Kidney epithelial cell (primary cell): ENCODE measurements around the gene CISD1. TPM values are rescaled to one million over a fixed set of nuclear protein-coding genes. Genes with fewer than 3 reads are reported as not detected.
A peak's percentile ranks its signal among the peaks of the same experiment; 100 is the strongest.

Source experiments
- DNase-seq: peaks from one replicate; pipeline ENCODE4 v3.0.0-alpha.2; 2010; ENCODE audit warnings: low read depth
- H3K27me3 ChIP-seq: 2 replicates; pipeline ENCODE4 v1.6.0; 2011; ENCODE audit warnings: low read length; ENCODE audit not compliant: control insufficient read depth, insufficient read depth
- H3K36me3 ChIP-seq: 2 replicates; pipeline ENCODE4 v1.5.1; 2011; ENCODE audit warnings: low read length; ENCODE audit not compliant: control insufficient read depth, insufficient read depth
- H3K4me3 ChIP-seq: 2 replicates; pipeline ENCODE4 v1.5.1; 2011; ENCODE audit warnings: low read depth, mild to moderate bottlenecking, control low read depth, low read length
- total RNA-seq: library from RNA; depleted of rRNA; stranded (reverse); fragments of >200 nt; gene quantifications from 2 replicates; pipeline ENCODE4 v1.2.3, GENCODE V29; 2015
- TF ChIP-seq, protein P1 (sequence below): IDR thresholded peaks from 2 replicates; pipeline ENCODE4 v1.5.1; 2011; ENCODE audit warnings: mild to moderate bottlenecking, moderate library complexity, low read length, control low read depth, inconsistent platforms; ENCODE audit not compliant: insufficient read depth, poor library complexity, severe bottlenecking

CISD1 gene
- total RNA-seq, 1 donor from 2014 or later = 17.0 TPM

DNA sequence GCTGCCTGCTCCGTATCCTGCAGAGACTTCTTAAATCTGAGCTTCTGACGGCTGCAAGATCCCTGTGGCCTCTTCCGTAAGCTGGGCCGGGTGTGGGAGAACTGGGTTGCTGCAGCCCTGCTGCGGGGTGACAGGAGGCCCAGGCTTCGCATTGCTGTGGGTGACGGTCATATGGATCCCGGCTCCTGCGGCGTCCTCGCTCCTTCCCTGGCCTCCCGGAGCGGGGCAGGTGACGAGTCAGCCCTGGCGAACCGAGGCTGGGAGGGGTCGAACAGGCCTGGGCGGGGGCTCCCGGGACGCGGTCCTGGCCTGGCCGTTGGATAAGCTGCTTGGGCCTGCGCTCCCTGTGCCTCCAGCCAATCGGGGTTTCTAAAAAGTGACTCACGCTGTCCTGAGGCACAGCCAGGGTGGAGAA is 58.0 kb downstream of the CISD1 start:
- no peaks in the 10 kb centered on the region for H3K27me3 ChIP-seq
- H3K4me3 ChIP-seq = peak overlapping the region; percentile 16
- no peak for DNase-seq
- H3K36me3 ChIP-seq = no peaks in the 10 kb centered on the region
- TF ChIP-seq, protein P1, sequence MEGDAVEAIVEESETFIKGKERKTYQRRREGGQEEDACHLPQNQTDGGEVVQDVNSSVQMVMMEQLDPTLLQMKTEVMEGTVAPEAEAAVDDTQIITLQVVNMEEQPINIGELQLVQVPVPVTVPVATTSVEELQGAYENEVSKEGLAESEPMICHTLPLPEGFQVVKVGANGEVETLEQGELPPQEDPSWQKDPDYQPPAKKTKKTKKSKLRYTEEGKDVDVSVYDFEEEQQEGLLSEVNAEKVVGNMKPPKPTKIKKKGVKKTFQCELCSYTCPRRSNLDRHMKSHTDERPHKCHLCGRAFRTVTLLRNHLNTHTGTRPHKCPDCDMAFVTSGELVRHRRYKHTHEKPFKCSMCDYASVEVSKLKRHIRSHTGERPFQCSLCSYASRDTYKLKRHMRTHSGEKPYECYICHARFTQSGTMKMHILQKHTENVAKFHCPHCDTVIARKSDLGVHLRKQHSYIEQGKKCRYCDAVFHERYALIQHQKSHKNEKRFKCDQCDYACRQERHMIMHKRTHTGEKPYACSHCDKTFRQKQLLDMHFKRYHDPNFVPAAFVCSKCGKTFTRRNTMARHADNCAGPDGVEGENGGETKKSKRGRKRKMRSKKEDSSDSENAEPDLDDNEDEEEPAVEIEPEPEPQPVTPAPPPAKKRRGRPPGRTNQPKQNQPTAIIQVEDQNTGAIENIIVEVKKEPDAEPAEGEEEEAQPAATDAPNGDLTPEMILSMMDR = no peak

DNA sequence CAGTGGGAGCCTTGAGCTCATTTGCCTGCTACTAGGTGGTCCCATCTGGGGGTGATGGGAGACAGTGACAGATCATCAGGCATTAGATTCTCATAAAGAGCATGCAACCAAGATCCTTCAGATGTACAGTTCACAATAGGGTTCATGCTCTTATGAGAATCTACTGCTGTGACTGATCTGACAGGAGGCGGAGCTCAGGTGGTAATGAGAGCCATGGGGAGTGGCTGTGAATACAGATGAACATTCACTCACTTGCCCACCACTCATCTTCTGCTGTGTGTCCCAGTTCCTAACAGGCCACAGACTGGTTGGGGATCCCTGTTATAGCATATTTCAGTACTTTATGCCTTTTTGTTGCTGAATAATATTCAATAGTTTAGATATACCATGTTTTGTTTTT is 59.3 kb downstream of the CISD1 start:
- H3K27me3 ChIP-seq = no peaks in the 10 kb centered on the region
- TF ChIP-seq, protein P1 = no peak
- no peaks in the 10 kb centered on the region for H3K36me3 ChIP-seq
- H3K4me3 ChIP-seq = no peak overlapping the region
- DNase-seq = no peak

DNA sequence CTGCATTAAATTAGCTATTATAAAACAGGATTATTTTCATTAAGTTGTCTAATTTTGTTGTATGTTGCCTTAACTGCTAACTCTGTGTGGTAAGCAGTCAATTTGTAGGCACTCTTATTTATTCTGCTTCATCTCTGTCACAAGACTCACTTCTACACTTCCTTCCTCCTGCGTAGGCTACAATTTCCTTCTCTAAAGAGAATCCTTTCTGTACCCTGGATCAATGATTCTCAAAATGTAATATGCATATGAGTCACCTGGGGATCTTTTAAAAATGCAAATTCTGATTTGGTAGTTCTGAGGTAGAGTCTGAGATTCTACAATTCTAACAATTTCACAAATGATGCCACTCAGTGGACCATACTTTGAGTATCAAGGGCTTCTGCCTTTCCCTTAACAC is 61.5 kb downstream of the CISD1 start:
- TF ChIP-seq, protein P1 = no peak
- no peak overlapping the region for H3K4me3 ChIP-seq
- no peaks in the 10 kb centered on the region for H3K36me3 ChIP-seq
- no peaks in the 10 kb centered on the region for H3K27me3 ChIP-seq
- DNase-seq = no peak

DNA sequence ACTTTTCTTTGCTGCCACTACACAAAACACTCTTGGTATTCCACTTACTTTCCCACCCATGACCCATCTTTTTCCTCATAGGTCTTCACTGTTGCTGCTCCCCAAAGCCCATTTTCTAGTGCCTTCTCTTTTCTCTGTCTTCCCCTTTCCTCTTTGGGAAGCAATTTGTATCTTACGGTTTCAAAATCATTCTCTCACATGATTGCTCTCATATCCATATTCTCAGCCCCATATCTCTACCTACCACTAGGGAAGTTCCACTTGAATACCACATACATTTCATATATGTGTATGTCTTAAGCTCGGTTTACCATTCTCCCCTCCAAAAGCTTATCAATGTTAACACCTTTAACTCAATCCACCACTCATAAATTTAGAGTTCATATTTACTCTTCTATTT is 62.7 kb downstream of the CISD1 start:
- DNase-seq = no peak

DNA sequence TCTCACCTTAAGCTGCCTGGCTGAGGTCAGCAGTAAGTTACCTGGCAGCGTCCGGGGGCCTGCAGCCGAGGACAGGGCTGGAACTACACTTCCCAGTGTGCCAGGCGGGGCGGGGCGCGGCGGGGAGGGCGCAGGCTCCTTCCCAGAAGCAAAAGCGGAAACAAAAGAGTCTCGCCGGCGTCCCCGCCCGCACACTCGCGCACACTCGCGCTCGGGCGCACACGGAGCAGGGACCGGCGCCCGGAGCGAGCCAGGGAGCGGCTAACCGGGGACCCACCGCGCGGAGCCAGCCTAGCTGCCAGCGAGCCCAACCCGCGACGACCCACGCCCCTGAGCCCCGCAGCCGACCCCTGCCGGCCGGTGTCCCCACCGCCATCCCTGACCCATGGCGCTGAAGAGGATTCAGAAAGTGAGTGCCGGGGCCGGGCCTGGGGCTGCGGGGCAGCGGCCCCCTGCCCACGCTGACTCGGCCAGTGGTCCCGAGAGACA is 65.9 kb downstream of the CISD1 start, which contains the start of gene UBE2D1:
Gene UBE2D1 (plus strand): TSS at position 190 of the 489 bp plus-strand sequence. CDS start 196 bp downstream, at position 386.
- Histone ChIP-seq H3K36me3 (no peaks in the 10 kb centered on the region), H3K4me3 (peak within 1 kb of the TSS; percentile 88), H3K27me3 (no peaks in the 10 kb centered on the region)
- peak; percentile 26 for DNase-seq
- TF ChIP-seq, protein P1 = no peak

More for the DNA sequence above, 62.7 kb downstream of the CISD1 start:
- Histone ChIP-seq H3K4me3 (no peak overlapping the region), H3K27me3 (no peaks in the 10 kb centered on the region), H3K36me3 (no peaks in the 10 kb centered on the region)
- TF ChIP-seq, protein P1 = no peak

DNA sequence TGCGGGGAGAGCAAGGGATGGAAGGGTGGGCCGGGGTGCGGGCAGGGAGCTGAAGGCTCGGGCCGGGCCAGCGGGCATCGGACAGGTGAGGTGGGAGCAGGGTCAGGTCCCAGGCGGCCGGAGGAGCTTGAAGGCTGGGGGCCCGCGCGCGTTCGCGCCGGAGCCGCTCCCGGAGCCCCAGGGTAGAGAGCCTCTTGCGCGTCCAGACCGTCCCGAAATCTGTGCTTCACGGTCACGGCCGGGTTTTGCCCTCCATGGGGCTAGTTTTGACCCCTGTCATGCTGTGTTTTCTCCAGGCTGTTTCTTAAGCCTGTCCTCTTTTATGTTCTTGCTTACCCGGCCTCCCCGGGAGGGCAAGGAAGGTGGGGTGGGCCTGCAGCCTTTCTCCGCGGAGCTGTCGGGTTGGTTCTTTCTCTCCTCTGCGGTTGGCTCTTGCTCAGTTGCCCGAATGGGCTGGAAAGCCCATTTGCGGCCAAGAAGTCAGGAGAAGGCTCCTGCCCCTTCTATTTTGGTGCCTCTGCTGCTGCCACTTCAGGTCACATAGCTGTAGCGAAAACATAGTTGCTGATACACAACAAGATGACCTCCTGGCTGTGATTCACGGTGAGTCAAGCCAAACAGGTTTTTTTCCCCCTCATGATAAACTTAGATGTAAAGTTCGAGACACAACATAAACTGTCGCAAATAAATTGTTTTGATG is 66.5 kb downstream of the CISD1 start:
- DNase-seq = peak; percentile 16
- Histone ChIP-seq H3K36me3 (no peaks in the 10 kb centered on the region), H3K4me3 (peak overlapping the region; percentile 88), H3K27me3 (no peaks in the 10 kb centered on the region)
- TF ChIP-seq, protein P1 = no peak
